ENCODE data around the gene ADD3.

Gene ADD3

GRCh38 chr10:110091830-110092229 lies 84.0 kb downstream of the ADD3 start:
- Histone ChIP-seq H3K36me3 (peaks cover 7% of the 10 kb centered on the region; the same call in 1 of the 2 replicates), H3K4me1 (no peaks in the 10 kb centered on the region), H3K9ac (no peak overlapping the region), H4K20me1 (no peaks in the 10 kb centered on the region), H3K4me2 (no peak overlapping the region), H3K27me3 (no peaks in the 10 kb centered on the region), H3K27ac (no peak overlapping the region), H3K9me3 (no peaks in the 10 kb centered on the region), H3K4me3 (no peak overlapping the region)
- TF ChIP-seq Cebpa-rat (IDR thresholded peaks at IDR 0.05) = no peak

GRCh38 chr10:110093722-110094121 lies 85.9 kb downstream of the ADD3 start:
- H3K27ac ChIP-seq = no peak overlapping the region
- no peaks in the 10 kb centered on the region for H3K9me3 ChIP-seq
- H3K4me1 ChIP-seq = no peaks in the 10 kb centered on the region
- no peak overlapping the region for H3K4me3 ChIP-seq
- peaks cover 7% of the 10 kb centered on the region; the same call in 1 of the 2 replicates for H3K36me3 ChIP-seq
- no peak for TF ChIP-seq Cebpa-rat (IDR thresholded peaks at IDR 0.05)
- no peak overlapping the region for H3K4me2 ChIP-seq
- no peak overlapping the region for H3K9ac ChIP-seq
- H3K27me3 ChIP-seq = no peaks in the 10 kb centered on the region
- no peaks in the 10 kb centered on the region for H4K20me1 ChIP-seq

DNA sequence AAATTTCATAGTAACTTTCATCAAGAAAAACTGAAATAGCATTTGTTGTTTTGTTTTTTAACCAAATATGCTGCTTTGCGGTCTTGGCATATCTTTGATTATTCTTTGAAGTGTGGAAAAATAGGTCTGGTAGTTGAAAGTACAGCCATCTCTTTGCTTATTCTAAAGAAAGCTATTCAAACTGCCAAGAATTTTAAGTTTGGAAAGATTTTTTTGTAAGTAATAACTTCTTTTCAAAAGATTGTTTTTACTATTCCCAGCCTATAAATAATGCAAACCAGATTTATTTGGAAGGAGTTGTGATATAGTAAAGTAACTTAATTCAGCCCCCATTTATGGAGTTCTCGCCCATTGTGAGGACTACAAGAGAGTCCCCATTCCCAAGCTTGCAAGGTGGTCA lies 87.0 kb downstream of the ADD3 start:
- no peaks in the 10 kb centered on the region for H3K9me3 ChIP-seq
- H3K27me3 ChIP-seq = no peaks in the 10 kb centered on the region
- H4K20me1 ChIP-seq = no peaks in the 10 kb centered on the region
- peaks cover 7% of the 10 kb centered on the region; the same call in 1 of the 2 replicates for H3K36me3 ChIP-seq
- no peak overlapping the region for H3K4me3 ChIP-seq
- H3K4me2 ChIP-seq = no peak overlapping the region
- H3K27ac ChIP-seq = no peak overlapping the region
- no peak overlapping the region for H3K9ac ChIP-seq
- H3K4me1 ChIP-seq = no peaks in the 10 kb centered on the region
- TF ChIP-seq Cebpa-rat (IDR thresholded peaks at IDR 0.05) = no peak

GRCh38 chr10:110101464-110102144 lies 93.8 kb downstream of the ADD3 start:
- no peak overlapping the region for H3K4me3 ChIP-seq
- peaks cover 34% of the 10 kb centered on the region for H3K36me3 ChIP-seq
- no peaks in the 10 kb centered on the region for H3K4me1 ChIP-seq
- TF ChIP-seq Cebpa-rat (IDR thresholded peaks at IDR 0.05) = no peak
- no peak overlapping the region for H3K9ac ChIP-seq
- H3K9me3 ChIP-seq = no peaks in the 10 kb centered on the region
- no peaks in the 10 kb centered on the region for H3K27me3 ChIP-seq
- H3K27ac ChIP-seq = no peak overlapping the region
- H4K20me1 ChIP-seq = no peaks in the 10 kb centered on the region
- H3K4me2 ChIP-seq = no peak overlapping the region

DNA sequence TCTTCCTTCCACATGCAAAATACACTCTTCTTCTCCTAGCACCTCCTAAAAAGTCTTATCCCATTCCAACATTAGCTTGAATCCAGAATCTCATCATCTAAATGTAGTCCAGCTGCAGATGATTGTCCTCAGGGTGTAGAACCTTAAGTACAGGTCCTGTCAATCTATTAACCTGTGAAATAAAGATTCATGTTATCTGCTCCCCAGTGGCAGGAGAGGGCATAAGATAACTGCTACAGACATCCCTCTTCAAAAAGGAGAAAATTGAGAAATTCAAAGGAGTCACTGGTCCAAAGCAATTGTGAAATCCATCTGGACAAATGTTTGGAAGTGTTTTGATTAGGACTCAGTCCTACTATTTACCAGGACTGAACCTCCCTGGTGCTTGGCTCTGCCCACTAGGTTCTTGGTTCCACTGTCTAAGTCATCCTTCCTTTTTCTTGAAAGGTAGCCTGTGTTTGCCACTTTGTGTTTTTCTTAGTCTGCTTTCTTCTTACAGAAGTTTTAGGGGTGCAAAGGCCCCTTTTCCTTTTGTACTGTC lies 96.2 kb downstream of the ADD3 start:
- H3K36me3 ChIP-seq = peaks cover 34% of the 10 kb centered on the region
- H3K4me3 ChIP-seq = no peak overlapping the region
- no peak overlapping the region for H3K27ac ChIP-seq
- H3K4me1 ChIP-seq = no peaks in the 10 kb centered on the region
- H3K9ac ChIP-seq = no peak overlapping the region
- no peak for TF ChIP-seq Cebpa-rat (IDR thresholded peaks at IDR 0.05)
- H3K27me3 ChIP-seq = no peaks in the 10 kb centered on the region
- H3K9me3 ChIP-seq = no peaks in the 10 kb centered on the region
- no peaks in the 10 kb centered on the region for H4K20me1 ChIP-seq
- H3K4me2 ChIP-seq = no peak overlapping the region

GRCh38 chr10:110105873-110106272 lies 98.1 kb downstream of the ADD3 start:
- TF ChIP-seq Cebpa-rat (IDR thresholded peaks at IDR 0.05) = no peak
- Histone ChIP-seq H3K4me1 (no peaks in the 10 kb centered on the region), H4K20me1 (no peaks in the 10 kb centered on the region), H3K4me2 (no peak overlapping the region), H3K27me3 (no peaks in the 10 kb centered on the region), H3K4me3 (no peak overlapping the region), H3K36me3 (peaks cover 38% of the 10 kb centered on the region), H3K9ac (no peak overlapping the region), H3K27ac (no peak overlapping the region), H3K9me3 (no peaks in the 10 kb centered on the region)

DNA sequence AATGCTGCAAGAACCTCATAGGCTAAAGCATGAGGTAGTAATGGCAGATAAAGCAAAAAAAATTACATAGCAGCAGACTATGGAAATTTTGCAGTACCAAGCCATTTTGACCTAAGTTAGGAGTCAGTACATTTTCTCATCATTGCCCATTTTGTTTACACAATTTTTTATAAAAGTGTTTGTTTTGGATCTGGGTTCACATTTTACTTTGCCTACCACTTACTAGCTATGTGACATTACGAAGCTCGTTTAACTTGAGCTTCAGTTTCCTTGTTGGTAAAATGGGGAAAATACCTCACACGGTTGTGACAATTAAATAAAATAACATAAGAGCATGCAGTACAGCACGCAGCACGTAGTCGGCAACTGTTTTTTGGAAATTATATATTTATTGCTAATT lies 99.6 kb downstream of the ADD3 start:
- H3K9me3 ChIP-seq = no peaks in the 10 kb centered on the region
- H3K27ac ChIP-seq = no peak overlapping the region
- no peaks in the 10 kb centered on the region for H3K27me3 ChIP-seq
- no peaks in the 10 kb centered on the region for H4K20me1 ChIP-seq
- H3K4me3 ChIP-seq = no peak overlapping the region
- H3K4me2 ChIP-seq = no peak overlapping the region
- H3K4me1 ChIP-seq = no peaks in the 10 kb centered on the region
- peaks cover 38% of the 10 kb centered on the region for H3K36me3 ChIP-seq
- TF ChIP-seq Cebpa-rat (IDR thresholded peaks at IDR 0.05) = no peak
- H3K9ac ChIP-seq = no peak overlapping the region

GRCh38 chr10:110107887-110108286 lies 100.1 kb downstream of the ADD3 start:
- H4K20me1 ChIP-seq = no peaks in the 10 kb centered on the region
- no peak overlapping the region for H3K27ac ChIP-seq
- no peak overlapping the region for H3K4me3 ChIP-seq
- no peak overlapping the region for H3K9ac ChIP-seq
- no peaks in the 10 kb centered on the region for H3K9me3 ChIP-seq
- H3K4me1 ChIP-seq = no peaks in the 10 kb centered on the region
- H3K27me3 ChIP-seq = no peaks in the 10 kb centered on the region
- H3K4me2 ChIP-seq = no peak overlapping the region
- TF ChIP-seq Cebpa-rat (IDR thresholded peaks at IDR 0.05) = no peak
- peaks cover 43% of the 10 kb centered on the region for H3K36me3 ChIP-seq

GRCh38 chr10:110109511-110109910 lies 101.7 kb downstream of the ADD3 start:
- Histone ChIP-seq H3K36me3 (peaks cover 46% of the 10 kb centered on the region), H3K4me1 (no peaks in the 10 kb centered on the region), H3K27ac (no peak overlapping the region), H3K4me3 (no peak overlapping the region), H3K27me3 (no peaks in the 10 kb centered on the region), H3K4me2 (no peak overlapping the region), H3K9ac (no peak overlapping the region), H4K20me1 (no peaks in the 10 kb centered on the region), H3K9me3 (no peaks in the 10 kb centered on the region)
- TF ChIP-seq Cebpa-rat (IDR thresholded peaks at IDR 0.05) = no peak

DNA sequence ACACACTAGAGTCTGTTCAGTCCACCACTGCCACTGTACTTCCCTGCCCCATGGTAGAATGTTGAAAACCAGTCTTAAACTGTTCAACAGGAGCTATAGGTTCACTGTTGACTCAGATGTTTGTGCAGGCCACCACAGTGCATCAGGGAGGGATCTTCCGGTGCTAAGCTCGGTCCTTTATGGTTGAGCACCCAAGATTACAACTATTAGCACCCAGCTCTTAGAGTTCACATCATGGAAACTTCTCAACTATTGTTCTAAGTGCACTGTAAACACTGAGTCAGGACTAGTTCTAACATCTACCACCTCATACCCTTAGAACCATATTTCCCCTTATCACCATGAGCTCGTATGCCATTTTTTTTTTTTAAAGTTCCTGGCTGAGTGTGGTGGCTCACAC lies 102.6 kb downstream of the ADD3 start:
- Histone ChIP-seq H3K4me1 (no peaks in the 10 kb centered on the region), H3K4me2 (no peak overlapping the region), H4K20me1 (no peaks in the 10 kb centered on the region), H3K27me3 (no peaks in the 10 kb centered on the region), H3K4me3 (no peak overlapping the region), H3K9me3 (no peaks in the 10 kb centered on the region), H3K27ac (no peak overlapping the region), H3K9ac (no peak overlapping the region), H3K36me3 (peaks cover 54% of the 10 kb centered on the region)
- no peak for TF ChIP-seq Cebpa-rat (IDR thresholded peaks at IDR 0.05)

All from BLaER1 (cell line).